Testis (tissue), 3 donors: Measurements from ENCODE around the gene TRIP12. TPM values are rescaled to one million over a fixed set of nuclear protein-coding genes. Genes with fewer than 3 reads are reported as not detected.

ENCODE experiments used
- DNase-seq: peaks from one replicate; pipeline ENCODE4 v3.0.0-alpha.2; 2019
- H3K27ac ChIP-seq, 2 donors: fragments of 200-600 bp; sonication (generic); one replicate each; pipeline ENCODE4 v1.5.1; 2019
- H3K27me3 ChIP-seq: fragments of 200-600 bp; sonication (generic); one replicate; pipeline ENCODE4 v1.5.1; 2019
- H3K36me3 ChIP-seq: fragments of 200-600 bp; sonication (generic); one replicate; pipeline ENCODE4 v1.5.1; 2017; ENCODE audit warnings: low read depth; ENCODE audit errors: missing control alignments
- H3K4me1 ChIP-seq: fragments of 200-600 bp; sonication (generic); one replicate; pipeline ENCODE4 v1.5.1; 2019
- H3K4me3 ChIP-seq, 2 donors: fragments of 200-600 bp; sonication (generic); one replicate each; pipeline ENCODE4 v1.5.1; 2017 to 2019
- H3K9me3 ChIP-seq: fragments of 200-600 bp; sonication (generic); one replicate; pipeline ENCODE4 v1.5.1; 2017
- CTCF ChIP-seq, 3 experiments: fragments of 450-650 bp in 2 of 3; fragments of 200-600 bp in 1 of 3; sonication (generic) in 1 of 3; IDR thresholded peaks; one replicate each; pipeline ENCODE4 v1.5.1; 2016 to 2019; ENCODE audit warnings: antibody characterized with exemption in 3 of 3, mild to moderate bottlenecking in 2 of 3, moderate library complexity in 1 of 3
- POLR2A ChIP-seq: fragments of 450-650 bp; IDR thresholded peaks from one replicate; pipeline ENCODE4 v1.6.1; 2017; ENCODE audit warnings: antibody characterized with exemption, mild to moderate bottlenecking, moderate library complexity
- WGBS, 2 donors: methylation state at CpG; one replicate each; pipeline ENCODE4 v1.1.5; 2018; 5-methylcytosine and 5-hydroxymethylcytosine counted together
- intact Hi-C: fragments of 100-400 bp; cut with DNase I; formaldehyde crosslinking; loops from one replicate; pipeline ENCODE4 v1.15.1; 2023; ENCODE audit warnings: low total_unique reads
- polyA plus RNA-seq: library from polyadenylated mRNA; stranded (reverse); fragments of 350-450 nt; fragmentation: Illumina TruSeq; extraction: RNeasy Lipid Tissue Mini Kit (QIAGEN cat#74804); gene quantifications from one replicate; pipeline ENCODE4 v1.2.3, GENCODE V29; 2014; ENCODE audit warnings: low read depth, low replicate concordance; ENCODE audit not compliant: insufficient read depth
- total RNA-seq, 2 donors: library from RNA; depleted of rRNA; stranded (reverse); fragments of >200 nt; gene quantifications; one replicate each; pipeline ENCODE4 v1.2.3, GENCODE V29; 2016

The TRIP12 gene
- total and polyA plus RNA-seq, 3 donors from 2014 or later: 342 to 443 (median 373) TPM

GRCh38 chr2:229889023-229889422, 32.8 kb downstream of the TRIP12 start:
- no peak overlapping the region for H3K4me3 ChIP-seq
- H3K9me3 ChIP-seq: no peaks in the 10 kb centered on the region
- H3K36me3 ChIP-seq: no peaks in the 10 kb centered on the region
- intact Hi-C loops: no loop called here
- H3K4me1 ChIP-seq: no peaks in the 10 kb centered on the region
- TF ChIP-seq POLR2A (no peak), CTCF (IDR thresholded peaks at IDR 0.05) (no peak)
- no peak for DNase-seq
- H3K27me3 ChIP-seq: no peaks in the 10 kb centered on the region
- H3K27ac ChIP-seq: no peak overlapping the region
- WGBS, 2 donors: 93 to 96% methylated on average over 2 of the region's 2 CpGs

- 95 to 96% methylated on average over 1 of the region's 1 CpG for WGBS, 2 donors
These were observed 33.8 kb downstream of the TRIP12 start for GRCh38 chr2:229888031-229888430.

GRCh38 chr2:229887441-229887840, 34.4 kb downstream of the TRIP12 start:
- Histone ChIP-seq H3K4me1 (no peaks in the 10 kb centered on the region), H3K4me3 (no peak overlapping the region), H3K36me3 (no peaks in the 10 kb centered on the region), H3K27ac (no peak overlapping the region), H3K9me3 (no peaks in the 10 kb centered on the region), H3K27me3 (no peaks in the 10 kb centered on the region)
- intact Hi-C loops: no loop called here
- 79 to 90% methylated on average over 1 of the region's 1 CpG for WGBS, 2 donors
- TF ChIP-seq POLR2A (no peak), CTCF (IDR thresholded peaks at IDR 0.05) (no peak)
- DNase-seq: no peak

More at GRCh38 chr2:229888031-229888430, 33.8 kb downstream of the TRIP12 start:
- Histone ChIP-seq H3K27ac (no peak overlapping the region), H3K4me3 (no peak overlapping the region), H3K36me3 (no peaks in the 10 kb centered on the region), H3K4me1 (no peaks in the 10 kb centered on the region), H3K9me3 (no peaks in the 10 kb centered on the region), H3K27me3 (no peaks in the 10 kb centered on the region)
- TF ChIP-seq POLR2A (no peak), CTCF (IDR thresholded peaks at IDR 0.05) (no peak)
- DNase-seq: no peak
- intact Hi-C loops: no loop called here

GRCh38 chr2:229884775-229885699, 36.8 kb downstream of the TRIP12 start:
- Histone ChIP-seq H3K27me3 (no peaks in the 10 kb centered on the region), H3K36me3 (no peaks in the 10 kb centered on the region), H3K27ac (no peak overlapping the region), H3K9me3 (no peaks in the 10 kb centered on the region), H3K4me3 (no peak overlapping the region), H3K4me1 (no peaks in the 10 kb centered on the region)
- intact Hi-C loops: no loop called here
- no peak for TF ChIP-seq CTCF (IDR thresholded peaks at IDR 0.05)
- no peak for TF ChIP-seq POLR2A
- 72 to 83% methylated on average over 5 of the region's 5 CpGs for WGBS, 2 donors
- DNase-seq: no peak
